NCI-H510A (cell line): Measurements from ENCODE around the gene ADCYAP1R1.

Source experiments
- DNase-seq: peaks from one replicate; lab custom pipeline; 2025; lab: John Stamatoyannopoulos, UW

Gene ADCYAP1R1

DNA sequence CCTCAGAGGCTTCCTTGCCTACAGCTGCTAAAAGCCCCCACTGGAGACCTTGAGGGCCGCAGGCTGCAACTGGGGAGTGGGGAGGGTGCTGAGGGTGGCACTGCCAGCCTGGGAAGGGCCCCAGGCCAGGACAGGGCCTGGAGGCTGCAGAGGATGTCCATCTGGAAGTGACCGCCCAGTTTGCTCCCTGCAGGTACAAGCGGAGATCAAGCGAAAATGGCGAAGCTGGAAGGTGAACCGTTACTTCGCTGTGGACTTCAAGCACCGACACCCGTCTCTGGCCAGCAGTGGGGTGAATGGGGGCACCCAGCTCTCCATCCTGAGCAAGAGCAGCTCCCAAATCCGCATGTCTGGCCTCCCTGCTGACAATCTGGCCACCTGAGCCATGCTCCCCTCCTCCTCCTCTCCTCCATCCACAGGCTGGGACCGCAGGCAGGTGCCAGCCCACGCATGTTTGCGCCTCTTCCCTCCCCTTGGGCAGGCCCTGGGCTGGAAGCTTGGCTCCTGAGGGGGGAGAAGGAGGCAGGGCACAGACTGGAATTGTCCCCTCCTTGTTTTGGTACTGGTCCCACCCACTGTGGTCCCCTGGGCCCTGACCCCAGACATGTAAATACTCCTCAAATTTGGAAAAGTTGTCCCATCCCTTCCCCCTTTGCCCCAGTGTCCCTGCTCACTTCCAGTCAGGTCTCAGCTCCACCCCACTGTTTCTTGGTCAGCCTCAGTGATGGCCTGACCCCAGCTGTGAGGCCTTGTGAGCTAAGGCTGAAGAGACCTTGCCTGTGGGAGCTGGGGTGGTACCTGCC is 54.4 kb downstream of the ADCYAP1R1 start:
- DNase-seq: no peak

DNA sequence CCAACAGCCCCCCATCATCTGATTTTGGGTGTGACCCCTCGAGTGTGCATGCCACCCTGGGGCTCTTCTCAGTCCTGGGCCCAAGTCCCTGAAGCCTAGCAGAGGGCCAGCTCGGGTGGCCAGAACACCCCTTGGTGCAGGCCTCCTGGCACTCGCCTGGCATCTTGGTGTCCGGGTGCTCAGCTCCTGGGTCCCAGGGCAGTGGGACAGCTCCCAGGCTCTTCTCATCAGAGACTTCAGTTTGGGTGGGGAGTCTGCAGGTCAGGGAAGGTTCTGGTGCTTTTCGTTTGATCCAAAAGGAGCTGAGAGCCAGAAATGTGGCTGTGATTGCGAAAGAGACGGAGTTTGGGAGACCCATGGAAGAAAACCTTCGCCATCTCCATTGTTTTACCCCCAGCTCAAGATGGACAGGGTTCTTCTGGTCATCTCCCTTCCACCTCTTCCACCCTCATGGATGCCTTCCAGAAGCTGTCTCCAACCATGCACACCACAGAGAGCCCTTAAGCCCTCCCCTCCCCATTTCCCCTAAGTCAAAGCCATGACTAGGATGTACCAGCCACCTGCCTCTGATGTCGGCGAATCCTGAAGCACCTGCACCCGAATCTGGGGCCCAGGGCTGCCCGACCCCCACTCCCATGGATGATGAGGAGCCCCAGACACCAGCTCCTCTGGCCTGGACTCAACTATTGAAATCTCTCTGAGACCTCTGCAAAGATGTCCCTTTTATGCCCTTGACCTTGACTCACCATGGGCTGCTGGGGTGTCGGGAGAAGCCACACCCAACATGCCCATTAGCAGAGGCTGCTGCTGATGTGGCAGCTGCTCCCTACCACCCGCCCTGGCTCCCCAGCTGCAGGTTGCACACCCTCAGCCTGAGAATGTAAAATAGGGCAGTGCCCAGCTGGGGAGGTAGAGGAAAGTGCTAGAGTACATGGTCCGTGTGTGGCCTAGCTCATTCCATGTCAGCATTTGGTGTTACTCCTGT is 55.3 kb downstream of the ADCYAP1R1 start:
- DNase-seq: no peak

DNA sequence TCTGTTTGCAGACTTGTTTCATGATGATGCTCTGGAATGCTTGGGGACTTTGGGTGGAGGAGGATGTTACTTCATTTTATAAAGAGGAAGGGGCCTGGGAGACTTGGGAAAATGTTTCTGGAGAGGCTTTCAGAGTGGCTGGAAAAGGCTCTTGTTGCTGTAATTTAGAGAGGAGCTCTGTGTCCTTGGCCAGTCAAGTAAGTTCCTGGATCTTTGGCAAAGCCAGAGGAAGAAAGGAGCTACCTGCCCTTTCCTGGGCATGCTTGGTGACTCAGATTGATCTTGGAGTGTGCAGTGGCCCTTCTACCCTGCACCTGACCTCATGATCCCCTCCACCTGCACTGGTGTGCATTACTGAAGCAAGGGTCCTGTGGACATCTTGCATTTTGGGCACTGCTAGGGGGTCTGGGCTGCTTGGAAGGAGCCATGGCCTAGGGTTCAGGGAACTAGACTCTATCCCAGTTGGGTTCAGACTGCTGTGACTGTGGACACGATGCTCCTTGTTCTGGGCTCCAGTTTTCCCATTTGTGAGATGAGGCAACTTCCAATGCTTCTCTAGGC is 56.1 kb downstream of the ADCYAP1R1 start:
- no peak for DNase-seq

DNA sequence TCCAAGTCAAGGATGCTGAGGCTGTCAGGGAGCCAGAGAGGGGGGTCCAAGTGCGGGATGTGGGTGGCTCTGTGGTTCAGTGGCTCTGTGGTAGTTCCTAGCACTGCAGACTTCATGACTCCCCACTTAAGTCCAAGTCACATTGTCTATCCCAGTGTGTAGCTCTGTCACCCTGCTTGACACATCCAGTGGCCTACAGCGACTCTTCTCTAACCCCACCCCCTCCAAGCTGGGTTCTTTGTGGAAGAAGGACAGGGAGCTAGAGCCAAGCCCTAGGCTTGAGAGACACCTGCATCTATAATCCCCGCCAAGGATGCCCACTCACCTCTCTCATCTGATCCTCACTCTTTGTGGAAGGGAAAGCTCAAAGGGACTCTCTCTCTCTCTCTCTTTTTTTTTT is 57.6 kb downstream of the ADCYAP1R1 start:
- DNase-seq: no peak

DNA sequence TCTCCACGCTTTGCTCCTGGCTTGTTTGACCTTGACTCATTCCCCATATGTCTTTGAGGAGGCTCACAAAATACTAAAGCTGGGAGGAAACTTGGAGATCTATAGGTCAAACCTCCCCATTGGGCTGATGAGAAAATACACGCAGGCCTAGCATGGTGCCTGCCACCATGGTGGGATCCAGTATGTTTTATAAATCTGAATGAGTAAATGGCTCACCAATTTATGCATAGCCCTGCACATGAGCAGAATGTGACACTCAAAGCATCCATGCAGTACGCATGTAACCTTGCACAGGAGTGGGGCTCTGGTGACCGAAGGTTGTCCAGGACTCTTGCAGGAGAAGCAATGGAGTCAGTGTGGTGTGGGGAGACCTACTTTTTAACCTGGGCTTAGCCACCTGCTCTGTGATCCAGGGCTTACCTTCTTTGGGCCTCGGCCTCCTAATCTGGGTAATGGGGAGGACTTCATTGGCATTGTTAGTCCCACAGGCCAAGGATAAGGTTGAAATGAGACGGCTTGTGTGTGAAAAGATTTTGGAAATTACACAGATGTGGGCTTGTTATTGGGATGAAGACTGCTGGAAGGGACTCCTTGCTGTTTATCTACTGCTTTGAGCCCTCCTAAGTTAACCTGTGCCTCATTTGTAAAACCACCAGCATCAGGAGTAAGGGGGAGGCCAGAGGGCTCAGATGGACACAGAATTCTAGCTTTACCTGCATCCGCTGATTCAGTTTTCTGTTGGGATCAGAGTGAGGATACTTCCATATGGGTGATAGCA is 58.4 kb downstream of the ADCYAP1R1 start:
- no peak for DNase-seq

DNA sequence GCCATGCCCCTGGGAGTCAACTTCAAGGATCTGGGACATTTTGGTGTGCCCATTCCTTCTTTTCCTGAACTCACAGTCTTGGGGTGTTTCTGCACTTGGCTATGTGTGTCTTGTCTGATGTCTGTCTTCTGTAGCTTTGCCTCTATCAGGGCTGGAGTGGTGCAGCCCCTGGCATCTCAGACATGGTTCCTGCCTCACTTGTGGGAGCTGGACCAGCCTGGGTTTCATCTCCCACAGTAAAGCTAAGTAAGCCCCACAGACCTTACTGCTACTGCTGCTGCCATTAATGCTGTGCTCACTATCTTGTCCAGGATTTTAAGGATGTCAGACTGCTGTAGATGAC is 59.0 kb downstream of the ADCYAP1R1 start:
- DNase-seq: no peak

DNA sequence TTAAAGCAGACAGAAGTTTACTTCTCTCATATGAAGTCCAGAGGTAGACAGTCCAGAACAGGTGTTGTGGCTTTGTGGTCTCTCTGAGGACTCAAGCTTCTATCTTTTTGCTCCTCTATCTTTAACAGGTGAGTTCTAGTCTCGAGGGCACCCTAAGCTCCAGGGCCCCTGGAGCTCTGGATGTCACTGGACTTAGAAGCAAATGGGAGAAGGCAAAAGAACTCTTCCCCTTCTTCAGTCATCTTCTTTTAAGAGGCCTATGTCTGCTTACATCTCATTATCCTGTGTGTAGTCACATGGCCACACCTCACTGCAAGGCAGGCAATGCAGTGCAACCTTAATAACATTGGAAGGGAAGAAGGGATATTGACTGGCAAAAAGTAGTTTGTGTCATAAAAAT is 61.6 kb downstream of the ADCYAP1R1 start:
- no peak for DNase-seq

DNA sequence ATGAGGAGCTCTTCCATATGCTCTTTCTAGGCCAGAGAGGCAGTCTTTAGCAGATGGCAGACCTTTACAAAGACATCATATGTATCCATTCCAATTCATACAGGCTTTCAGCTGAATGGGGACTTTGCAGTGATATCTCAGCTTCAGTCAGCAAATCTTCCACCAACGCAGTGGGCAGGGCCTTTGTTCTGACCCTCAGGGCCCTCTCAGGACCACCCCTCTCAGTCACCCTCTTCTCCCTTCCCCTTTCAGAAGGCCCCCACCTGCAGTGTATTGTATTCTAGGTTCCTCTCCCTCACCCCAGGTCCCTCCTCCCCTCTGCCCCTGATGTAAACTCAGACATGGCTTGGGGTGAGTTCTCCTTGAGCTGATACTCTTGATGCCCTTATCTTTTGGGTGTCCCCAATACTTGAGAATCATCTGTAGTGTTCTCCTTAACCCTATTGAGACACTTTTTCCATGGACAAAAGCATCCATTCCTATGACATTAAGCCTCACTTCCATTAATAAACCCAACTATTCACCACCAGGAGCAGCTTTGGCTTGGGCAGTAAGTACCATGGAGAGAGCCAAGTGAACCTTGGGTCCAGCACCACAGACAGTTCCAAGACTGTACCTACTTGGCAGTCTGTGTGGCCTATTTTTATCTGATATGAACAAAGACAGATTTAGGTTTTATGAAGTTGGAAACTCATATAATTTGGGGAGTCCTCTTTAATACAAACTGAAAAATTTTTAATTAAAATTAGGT is 62.7 kb downstream of the ADCYAP1R1 start:
- no peak for DNase-seq

DNA sequence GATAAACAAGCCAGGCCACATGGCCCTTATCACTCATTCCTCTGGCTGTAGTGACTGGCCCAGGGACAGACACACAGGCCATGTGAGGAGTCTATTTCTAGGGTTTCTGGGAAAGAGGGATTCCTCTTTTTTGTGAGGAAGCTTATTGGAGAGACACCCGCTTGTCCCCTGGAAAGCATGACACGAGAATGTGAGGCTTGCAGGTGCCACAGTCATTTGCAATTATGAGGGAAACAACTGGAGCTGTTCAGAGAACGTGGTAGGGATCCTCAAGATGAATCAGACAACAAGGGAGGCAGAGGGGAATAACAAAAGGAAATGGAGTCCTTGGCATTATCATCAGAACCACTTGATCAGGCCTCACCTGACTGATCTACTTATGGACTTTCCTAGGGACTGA is 64.5 kb downstream of the ADCYAP1R1 start:
- no peak for DNase-seq

DNA sequence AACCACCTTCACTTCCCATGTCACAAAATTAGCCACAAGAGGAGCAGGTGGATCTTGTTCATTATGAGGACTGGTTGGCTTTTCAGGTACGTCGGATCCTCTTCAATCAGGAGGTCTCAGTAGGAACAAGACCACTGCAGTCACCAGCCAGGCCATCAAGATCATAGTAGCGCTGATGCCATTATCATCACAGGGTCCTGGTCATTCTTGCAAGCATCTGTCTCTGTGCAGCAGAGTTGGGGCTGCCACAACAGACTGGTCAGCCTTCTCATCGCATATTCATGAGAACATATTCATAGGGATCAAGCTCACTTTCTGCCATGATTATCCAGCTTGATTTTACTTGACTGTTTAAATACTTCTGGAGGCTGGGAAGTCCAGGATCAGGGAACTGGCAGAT is 67.1 kb downstream of the ADCYAP1R1 start:
- DNase-seq: no peak

DNA sequence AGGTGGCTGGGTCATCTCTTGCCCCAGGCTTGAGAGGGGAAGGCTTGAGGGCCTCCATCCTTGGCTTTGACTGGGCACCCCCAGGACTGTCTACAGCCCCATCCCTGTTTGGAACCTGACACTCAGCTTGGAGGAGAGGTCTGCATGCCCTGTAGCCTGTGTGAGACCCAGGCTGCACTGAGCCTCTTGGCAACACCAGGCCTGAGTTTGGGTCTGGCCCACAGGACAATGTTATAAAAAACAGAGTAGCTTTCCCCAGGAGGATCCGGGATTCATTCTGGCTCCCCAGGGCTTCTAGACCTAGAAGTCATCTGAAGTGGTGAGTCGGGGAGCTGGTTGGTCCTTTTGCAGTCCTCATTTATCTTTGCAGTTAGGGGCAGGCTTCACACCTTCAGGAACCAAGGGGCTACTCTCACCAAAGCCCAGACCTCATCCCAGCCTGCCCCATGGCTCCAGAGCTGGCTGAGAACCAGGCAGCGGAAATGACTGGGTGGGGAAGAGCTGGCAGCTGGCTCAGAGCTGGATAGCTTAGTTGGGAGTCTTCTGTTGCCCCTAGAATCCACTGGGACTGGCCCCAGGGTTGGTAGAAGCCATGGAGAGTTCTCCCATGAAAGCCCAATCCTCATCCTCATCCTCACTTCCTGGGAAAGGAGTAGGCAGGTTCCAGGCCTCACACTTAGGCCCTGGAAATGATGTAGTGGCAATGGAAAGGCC is 68.8 kb downstream of the ADCYAP1R1 start:
- no peak for DNase-seq

DNA sequence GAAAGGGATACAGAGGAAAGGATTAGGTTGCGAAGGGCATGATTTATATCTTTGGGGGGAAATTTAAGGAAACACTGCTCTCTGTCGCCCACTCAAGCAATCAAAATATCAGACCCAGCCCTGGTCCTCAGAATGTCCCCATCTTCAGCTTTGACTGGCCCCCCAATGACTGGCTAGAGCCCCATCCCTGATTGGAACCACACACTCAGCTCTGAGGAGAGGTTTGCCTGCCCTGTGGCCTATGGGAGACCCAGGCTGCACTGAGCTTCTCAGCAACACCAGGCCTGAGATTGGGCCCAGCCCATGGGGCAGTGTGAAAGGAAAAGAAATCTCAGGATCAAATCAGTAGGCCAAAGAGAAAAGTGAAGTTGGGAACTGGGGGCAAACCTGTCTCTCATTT is 69.5 kb downstream of the ADCYAP1R1 start:
- DNase-seq: no peak

DNA sequence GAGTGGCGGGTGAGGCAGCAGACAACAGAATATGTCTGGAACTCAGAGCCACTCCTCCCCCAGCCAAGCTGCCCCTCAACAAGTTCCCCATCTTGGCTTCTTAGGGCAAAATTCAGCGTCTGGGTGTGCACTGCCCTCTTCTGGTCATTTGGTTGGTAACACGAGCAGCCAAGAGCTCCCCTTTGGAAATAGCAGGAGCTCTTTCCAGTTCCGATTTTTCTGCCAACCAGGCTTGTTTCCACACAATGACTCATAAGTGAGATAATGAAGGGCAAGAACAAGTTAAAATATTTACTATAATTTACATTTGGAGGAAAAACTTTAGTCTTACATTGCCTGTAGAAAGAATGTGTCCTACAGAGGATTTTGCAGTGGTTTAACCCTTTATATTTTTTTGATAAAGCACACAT is 70.5 kb downstream of the ADCYAP1R1 start:
- peak; percentile 8 for DNase-seq

DNA sequence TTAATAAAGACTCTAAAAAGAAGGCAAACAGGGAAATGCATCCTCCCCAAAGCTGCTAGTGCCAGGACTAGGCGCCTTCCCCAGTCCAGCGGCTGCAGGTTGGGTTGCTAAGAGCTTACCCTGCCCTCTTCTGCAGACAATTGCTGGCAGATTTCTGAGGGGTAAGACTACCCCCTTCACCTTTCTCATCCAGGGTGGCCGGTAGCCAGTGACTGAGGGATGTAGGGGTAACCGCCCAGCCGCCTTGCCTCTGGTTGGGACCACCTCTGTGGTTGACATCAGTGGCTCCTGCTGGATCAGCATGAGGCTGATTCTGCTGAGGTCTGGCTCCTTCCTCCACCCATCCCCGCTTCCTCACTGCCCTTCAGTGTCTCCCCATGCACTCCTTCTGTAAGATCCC is 71.2 kb downstream of the ADCYAP1R1 start:
- DNase-seq: no peak

DNA sequence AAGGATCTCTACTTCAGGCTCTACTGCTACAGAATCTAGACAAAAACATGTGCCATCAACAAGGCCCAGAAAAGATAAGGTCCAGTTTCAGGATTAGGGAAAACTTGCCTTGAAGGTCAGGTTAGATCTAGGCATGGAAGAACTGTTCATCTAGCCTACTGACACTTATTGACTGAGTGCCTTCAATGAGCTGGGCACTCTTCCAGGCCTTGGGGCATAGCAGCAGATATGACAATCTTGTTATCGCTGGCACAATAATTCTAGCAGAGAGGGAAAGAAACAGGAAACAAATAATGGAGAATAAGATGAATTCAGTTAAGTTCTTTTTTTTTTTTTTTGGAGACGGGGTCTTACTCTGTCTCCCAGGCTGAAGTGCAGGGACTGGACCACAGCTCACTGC is 71.6 kb downstream of the ADCYAP1R1 start:
- no peak for DNase-seq

DNA sequence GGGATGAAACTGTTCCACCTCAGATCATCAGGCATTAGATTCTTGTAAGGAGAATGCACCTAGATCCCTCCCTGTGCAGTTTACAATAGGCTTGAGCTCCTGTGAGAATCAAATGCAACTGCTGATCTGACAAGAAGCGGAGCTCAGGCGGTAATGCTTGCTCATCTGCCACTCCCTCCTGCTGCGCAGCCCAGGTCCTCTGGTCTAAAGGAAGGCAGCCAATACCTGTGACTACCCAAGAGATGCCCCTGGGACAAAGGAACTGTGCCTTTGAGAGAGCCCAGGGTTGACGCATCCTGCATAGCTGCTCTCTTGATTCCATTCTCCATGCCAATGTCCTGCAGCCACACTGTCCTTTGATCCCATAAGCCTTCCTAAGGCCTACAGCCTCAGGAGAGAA is 73.1 kb downstream of the ADCYAP1R1 start:
- DNase-seq: no peak

DNA sequence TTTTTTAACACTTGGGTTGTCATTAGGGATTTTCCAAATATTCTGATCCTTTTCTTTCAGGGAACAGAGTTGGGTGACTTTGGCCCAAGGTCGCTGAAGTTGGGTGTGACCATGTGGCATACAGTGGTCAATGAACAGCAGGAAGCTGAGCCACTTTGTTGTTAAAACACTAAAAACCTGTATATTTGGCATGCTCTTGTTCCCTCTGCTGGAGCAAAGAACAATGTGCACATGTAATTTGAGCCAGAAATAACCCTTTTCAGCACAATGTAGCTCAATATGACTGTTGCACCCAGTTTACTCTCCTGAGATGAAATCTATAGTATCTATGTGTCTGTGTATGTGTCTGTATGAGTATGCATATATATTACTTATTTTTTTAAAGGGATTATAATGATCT is 74.9 kb downstream of the ADCYAP1R1 start:
- no peak for DNase-seq

DNA sequence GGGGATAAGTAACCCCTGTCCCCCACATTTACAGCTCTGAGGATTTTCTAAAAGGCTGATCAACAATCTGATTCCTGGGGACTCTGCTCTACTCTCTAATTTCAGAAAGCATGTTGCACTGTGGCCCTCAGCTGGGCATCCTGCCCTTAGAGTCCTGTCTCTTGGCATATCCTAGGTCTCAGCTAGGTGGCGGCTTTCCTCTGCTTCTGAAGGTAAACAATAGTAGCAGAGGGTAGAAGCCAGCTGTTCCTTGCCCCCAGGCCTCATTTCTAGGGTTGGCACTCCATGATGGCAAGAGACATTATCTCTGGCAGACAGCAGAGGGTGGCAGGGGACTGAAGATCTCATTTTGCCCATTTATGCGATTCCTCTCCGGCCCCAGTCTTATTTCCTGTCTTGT is 77.0 kb downstream of the ADCYAP1R1 start:
- peak; percentile 5 for DNase-seq

DNA sequence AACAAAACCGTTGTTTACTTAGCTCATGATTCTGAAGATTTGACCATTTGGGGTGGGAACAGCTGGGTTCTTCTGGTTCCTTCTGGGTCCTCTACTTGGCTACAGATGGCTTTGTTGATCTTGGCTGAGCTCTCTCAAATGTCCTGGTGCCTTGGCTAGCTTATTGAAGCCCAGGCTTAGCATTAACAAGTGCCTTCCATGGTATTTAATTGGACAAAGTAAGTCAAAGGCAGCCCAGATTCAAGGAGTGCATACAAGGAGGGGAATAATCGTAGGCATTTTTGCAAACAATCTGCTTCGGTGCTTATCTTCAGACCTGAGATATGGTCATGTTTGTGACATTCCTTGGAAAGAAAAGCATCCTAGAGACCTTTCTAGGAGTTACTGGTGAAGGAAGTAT is 81.4 kb downstream of the ADCYAP1R1 start:
- no peak for DNase-seq
